IPS-15b (cell line): ENCODE results near the gene BCL7A.
"Not testable (repeated sequence)": the region's sequence is repeated elsewhere in the genome, so short reads cannot be mapped to it uniquely, and the experiment has no call there.

ENCODE experiments used
- H3K27me3 ChIP-seq: one replicate; pipeline ENCODE4 v1.6.1; 2013; ENCODE audit warnings: low read length; ENCODE audit not compliant: control insufficient read depth, insufficient read depth
- H3K36me3 ChIP-seq: one replicate; pipeline ENCODE4 v1.6.1; 2013; ENCODE audit warnings: low read length; ENCODE audit not compliant: control insufficient read depth, insufficient read depth
- H3K4me1 ChIP-seq: one replicate; pipeline ENCODE4 v1.6.1; 2013; ENCODE audit warnings: mild to moderate bottlenecking, low read length; ENCODE audit not compliant: control insufficient read depth, insufficient read depth
- H3K4me3 ChIP-seq: one replicate; pipeline ENCODE4 v1.5.1; 2013; ENCODE audit warnings: low read depth, low read length
- H3K9ac ChIP-seq: one replicate; pipeline ENCODE4 v1.6.1; 2013; ENCODE audit warnings: low read depth, mild to moderate bottlenecking, low read length
- H3K9me3 ChIP-seq: one replicate; pipeline ENCODE4 v1.6.1; 2013; ENCODE audit warnings: mild to moderate bottlenecking, low read length; ENCODE audit not compliant: control insufficient read depth, insufficient read depth

BCL7A gene

GRCh38 chr12:122021822-122022392, at the start of gene BCL7A:
Gene BCL7A (plus strand): TSS chr12:122021884. CDS start chr12:122022092, 208 bp downstream.
- no peaks in the 10 kb centered on the region for H3K36me3 ChIP-seq
- H3K27me3 ChIP-seq, result peaks cover 18% of the 10 kb centered on the region
- H3K4me1 ChIP-seq, result peaks cover 5% of the 10 kb centered on the region
- H3K9ac ChIP-seq, result peak within 1 kb of the TSS; percentile 60
- no peaks in the 10 kb centered on the region for H3K9me3 ChIP-seq
- H3K4me3 ChIP-seq, result peak within 1 kb of the TSS; percentile 58

- no peaks in the 10 kb centered on the region for H3K9me3 ChIP-seq
- no peaks in the 10 kb centered on the region for H3K36me3 ChIP-seq
- no peak overlapping the region for H3K9ac ChIP-seq
- H3K4me3 ChIP-seq, result no peak overlapping the region
- H3K27me3 ChIP-seq, result no peaks in the 10 kb centered on the region
- H3K4me1 ChIP-seq, result no peaks in the 10 kb centered on the region
Measured at GRCh38 chr12:121974026-121974985, 47.4 kb upstream of the BCL7A start.

DNA sequence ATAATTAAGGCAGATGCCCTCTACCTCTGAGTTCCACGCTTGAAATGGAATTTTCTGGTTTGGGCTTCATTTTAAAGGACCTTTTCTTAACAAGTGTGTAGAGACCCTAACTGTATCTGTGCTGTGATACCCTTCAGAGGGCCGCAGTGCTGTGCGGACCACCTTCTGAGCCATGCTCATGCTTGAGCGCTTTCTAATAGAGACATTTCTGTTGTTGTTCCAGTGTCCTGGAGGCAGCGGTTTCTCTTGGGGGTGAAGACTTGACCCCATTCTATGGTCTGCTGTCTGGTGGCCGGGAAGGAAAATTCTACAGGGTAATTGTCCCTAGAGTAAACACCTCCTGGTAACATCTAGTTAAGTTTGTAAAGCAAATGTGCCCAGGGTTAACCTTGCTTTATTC, 46.7 kb upstream of the BCL7A start:
- no peak overlapping the region for H3K4me3 ChIP-seq
- H3K9me3 ChIP-seq, result no peaks in the 10 kb centered on the region
- no peaks in the 10 kb centered on the region for H3K36me3 ChIP-seq
- no peak overlapping the region for H3K9ac ChIP-seq
- no peaks in the 10 kb centered on the region for H3K4me1 ChIP-seq
- no peaks in the 10 kb centered on the region for H3K27me3 ChIP-seq

- H3K4me3 ChIP-seq, result no peak overlapping the region
- no peak overlapping the region for H3K9ac ChIP-seq
- H3K4me1 ChIP-seq, result no peaks in the 10 kb centered on the region
- no peaks in the 10 kb centered on the region for H3K9me3 ChIP-seq
- no peaks in the 10 kb centered on the region for H3K27me3 ChIP-seq
- no peaks in the 10 kb centered on the region for H3K36me3 ChIP-seq
Measured at GRCh38 chr12:121976950-121977349, 44.7 kb upstream of the BCL7A start.

DNA sequence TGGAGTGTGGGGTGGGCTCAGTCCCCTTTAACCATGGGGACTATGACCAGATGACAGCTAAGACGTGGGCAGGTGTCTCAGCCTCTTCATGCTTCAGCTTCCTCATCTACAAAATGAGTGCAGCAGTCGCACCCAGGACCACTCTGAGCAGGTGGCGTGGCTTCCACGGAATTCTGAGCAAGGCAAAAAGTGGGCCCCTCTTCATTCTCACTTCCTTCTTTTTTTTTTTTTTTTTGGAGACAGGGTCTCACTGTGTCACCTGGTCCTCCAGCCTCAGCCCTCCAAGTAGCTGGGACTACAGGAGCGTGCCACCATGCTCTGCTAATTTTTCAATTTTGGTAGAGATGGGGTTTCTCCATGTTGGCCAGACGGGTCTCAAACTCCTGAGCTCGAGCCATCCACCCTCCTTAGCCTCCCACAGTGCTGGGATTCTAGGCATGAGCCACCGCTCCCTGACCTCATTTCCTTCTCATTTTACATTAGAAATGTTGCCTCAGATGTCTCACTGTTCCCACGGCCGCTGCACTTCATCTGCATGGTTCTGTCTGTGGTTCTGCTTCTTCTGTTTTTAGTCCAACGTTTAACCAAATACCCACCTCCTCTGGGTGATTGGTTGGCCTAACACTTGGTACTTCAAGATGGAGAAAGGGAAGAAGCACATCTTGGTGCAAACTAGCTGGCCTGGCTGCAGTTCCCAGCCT, 41.3 kb upstream of the BCL7A start:
- Histone ChIP-seq H3K9ac (no peak overlapping the region), H3K4me1 (no peaks in the 10 kb centered on the region), H3K4me3 (no peak overlapping the region), H3K36me3 (no peaks in the 10 kb centered on the region), H3K27me3 (no peaks in the 10 kb centered on the region), H3K9me3 (no peaks in the 10 kb centered on the region)

DNA sequence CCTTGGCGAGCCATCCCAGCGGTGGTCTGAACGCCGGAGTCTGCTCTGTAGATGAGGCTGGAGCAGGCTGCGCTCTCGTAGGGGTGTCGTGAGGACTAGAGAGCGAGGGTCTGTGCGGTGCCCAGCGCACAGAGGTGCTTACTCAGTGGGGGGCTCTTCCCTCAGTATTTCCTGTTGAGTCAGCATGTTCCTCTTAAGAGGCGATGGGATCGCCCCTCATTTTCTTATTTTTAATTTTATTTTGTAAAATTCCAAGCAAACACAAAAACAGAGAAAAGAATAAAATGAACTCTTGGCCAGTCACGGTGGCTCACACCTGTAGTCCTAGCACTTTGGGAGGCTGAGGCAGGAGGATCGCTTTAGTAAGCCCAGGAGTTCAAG, 40.8 kb upstream of the BCL7A start:
- no peaks in the 10 kb centered on the region for H3K9me3 ChIP-seq
- H3K4me3 ChIP-seq, result no peak overlapping the region
- no peaks in the 10 kb centered on the region for H3K4me1 ChIP-seq
- H3K9ac ChIP-seq, result no peak overlapping the region
- no peaks in the 10 kb centered on the region for H3K27me3 ChIP-seq
- H3K36me3 ChIP-seq, result no peaks in the 10 kb centered on the region

DNA sequence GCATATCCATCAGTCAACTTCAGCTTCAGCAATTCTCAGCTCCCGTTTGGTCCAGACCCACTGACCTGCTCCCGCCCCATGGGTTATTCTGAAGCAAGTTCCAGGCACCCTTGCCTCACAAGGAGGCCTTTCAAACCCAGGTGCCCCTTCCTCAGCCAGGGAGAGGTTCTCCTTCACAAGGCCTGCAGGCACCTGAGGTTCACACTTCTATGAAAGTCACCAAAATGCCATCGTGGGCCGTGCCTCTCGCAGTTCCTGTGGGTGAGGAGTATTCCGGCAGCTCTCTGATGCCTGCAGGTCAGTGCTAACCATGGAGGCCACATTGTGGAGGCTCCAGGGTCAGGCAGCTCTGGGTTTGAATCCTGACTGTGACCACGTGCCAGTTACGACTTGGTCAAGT, 40.2 kb upstream of the BCL7A start:
- no peaks in the 10 kb centered on the region for H3K4me1 ChIP-seq

GRCh38 chr12:121982950-121983349, 38.7 kb upstream of the BCL7A start:
- Histone ChIP-seq H3K9me3 (no peaks in the 10 kb centered on the region), H3K4me1 (no peaks in the 10 kb centered on the region), H3K9ac (no peak overlapping the region), H3K4me3 (no peak overlapping the region), H3K36me3 (no peaks in the 10 kb centered on the region), H3K27me3 (no peaks in the 10 kb centered on the region)

More for the DNA sequence above, 40.2 kb upstream of the BCL7A start:
- Histone ChIP-seq H3K9me3 (no peaks in the 10 kb centered on the region), H3K36me3 (no peaks in the 10 kb centered on the region), H3K9ac (no peak overlapping the region), H3K27me3 (no peaks in the 10 kb centered on the region), H3K4me3 (no peak overlapping the region)

DNA sequence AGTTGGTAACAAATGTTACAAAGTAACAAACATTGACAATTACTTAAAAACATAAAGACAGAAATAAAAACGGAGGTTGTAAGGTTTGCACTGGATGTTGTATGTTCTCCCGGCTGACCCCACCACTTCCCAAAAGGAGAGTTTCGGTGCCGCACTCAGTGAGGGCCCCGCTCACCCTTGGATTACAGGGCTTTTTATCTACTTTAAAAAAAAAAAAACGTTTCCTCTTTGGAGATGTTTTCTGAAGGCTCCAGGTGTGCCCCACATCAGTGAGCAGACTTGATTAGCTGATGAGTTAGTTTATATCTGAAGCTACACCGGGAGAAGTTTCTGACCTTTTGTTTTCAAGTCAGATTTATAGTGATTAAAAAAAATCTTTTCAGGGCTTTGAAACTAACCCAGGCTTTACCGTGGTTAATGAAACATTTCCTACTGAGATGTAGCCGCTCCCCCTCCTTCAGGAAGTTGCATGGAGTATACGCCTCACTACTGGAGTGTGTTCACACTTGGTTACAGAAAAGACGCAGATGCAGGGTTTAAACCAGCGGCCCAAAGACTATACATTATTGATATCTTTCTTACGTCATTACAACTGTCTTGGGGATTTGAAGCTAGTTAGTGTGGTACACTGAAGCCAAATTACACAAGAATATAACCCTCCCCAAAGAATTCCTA, 38.0 kb upstream of the BCL7A start:
- Histone ChIP-seq H3K27me3 (no peaks in the 10 kb centered on the region), H3K9me3 (no peaks in the 10 kb centered on the region), H3K4me3 (no peak overlapping the region), H3K36me3 (no peaks in the 10 kb centered on the region), H3K9ac (no peak overlapping the region), H3K4me1 (no peaks in the 10 kb centered on the region)

- H3K4me3 ChIP-seq, result no peak overlapping the region
- no peaks in the 10 kb centered on the region for H3K9me3 ChIP-seq
- H3K36me3 ChIP-seq, result no peaks in the 10 kb centered on the region
- H3K9ac ChIP-seq, result no peak overlapping the region
- no peaks in the 10 kb centered on the region for H3K4me1 ChIP-seq
- H3K27me3 ChIP-seq, result no peaks in the 10 kb centered on the region
Measured at GRCh38 chr12:121986489-121987245, 35.0 kb upstream of the BCL7A start.

- H3K9ac ChIP-seq, H3K4me3 ChIP-seq, H3K36me3 ChIP-seq, H3K4me1 ChIP-seq, H3K27me3 ChIP-seq, H3K9me3 ChIP-seq: not testable (repeated sequence)
Measured at GRCh38 chr12:121988519-121988918, 33.2 kb upstream of the BCL7A start.
